ENCODE measurements around the gene GMPPA.

DNA sequence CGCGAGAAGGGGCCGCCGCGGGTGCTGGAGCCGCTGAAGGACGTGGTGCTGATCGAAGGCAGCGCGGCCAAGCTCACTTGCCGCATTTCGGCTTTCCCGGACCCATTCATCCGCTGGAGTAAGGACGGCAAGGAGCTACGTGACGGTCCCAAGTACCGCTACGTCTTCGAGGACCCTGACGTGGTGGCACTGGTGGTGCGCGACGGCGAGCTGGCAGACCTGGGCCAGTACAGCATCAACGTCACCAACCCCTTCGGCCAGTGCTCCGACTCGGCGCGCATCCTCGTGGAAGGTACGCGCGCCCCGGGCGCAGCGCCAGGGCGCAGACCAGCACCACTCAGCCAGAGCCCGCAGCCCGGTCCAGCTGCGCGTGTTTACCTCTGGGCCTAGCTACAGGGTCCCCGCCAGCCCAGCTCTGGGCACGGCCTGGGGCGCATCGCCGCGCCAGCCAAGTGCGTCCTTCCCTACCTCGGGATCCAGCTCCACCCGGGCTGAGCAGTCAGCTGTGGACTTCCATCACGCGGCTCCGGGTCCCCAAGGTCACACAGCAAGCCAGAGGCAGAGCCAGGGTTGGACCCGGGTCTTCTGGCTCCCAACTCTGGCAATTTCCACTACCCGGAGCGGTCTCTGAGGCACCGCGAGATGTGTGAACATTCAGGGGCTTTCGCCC, 1.7 kb upstream of the GMPPA start:
- TF ChIP-seq, protein P1, sequence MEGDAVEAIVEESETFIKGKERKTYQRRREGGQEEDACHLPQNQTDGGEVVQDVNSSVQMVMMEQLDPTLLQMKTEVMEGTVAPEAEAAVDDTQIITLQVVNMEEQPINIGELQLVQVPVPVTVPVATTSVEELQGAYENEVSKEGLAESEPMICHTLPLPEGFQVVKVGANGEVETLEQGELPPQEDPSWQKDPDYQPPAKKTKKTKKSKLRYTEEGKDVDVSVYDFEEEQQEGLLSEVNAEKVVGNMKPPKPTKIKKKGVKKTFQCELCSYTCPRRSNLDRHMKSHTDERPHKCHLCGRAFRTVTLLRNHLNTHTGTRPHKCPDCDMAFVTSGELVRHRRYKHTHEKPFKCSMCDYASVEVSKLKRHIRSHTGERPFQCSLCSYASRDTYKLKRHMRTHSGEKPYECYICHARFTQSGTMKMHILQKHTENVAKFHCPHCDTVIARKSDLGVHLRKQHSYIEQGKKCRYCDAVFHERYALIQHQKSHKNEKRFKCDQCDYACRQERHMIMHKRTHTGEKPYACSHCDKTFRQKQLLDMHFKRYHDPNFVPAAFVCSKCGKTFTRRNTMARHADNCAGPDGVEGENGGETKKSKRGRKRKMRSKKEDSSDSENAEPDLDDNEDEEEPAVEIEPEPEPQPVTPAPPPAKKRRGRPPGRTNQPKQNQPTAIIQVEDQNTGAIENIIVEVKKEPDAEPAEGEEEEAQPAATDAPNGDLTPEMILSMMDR (IDR thresholded peaks at IDR 0.05) = no peak
- TF ChIP-seq, protein P2, sequence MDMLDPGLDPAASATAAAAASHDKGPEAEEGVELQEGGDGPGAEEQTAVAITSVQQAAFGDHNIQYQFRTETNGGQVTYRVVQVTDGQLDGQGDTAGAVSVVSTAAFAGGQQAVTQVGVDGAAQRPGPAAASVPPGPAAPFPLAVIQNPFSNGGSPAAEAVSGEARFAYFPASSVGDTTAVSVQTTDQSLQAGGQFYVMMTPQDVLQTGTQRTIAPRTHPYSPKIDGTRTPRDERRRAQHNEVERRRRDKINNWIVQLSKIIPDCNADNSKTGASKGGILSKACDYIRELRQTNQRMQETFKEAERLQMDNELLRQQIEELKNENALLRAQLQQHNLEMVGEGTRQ (CRISPR knock-in tag; IDR thresholded peaks at IDR 0.05) = no peak; the same call in 1 of the 2 replicates
- TF ChIP-seq CREB1 (CRISPR knock-in tag; IDR thresholded peaks at IDR 0.05) (no peak), NR3C1 (CRISPR knock-in tag; conservative IDR thresholded peaks at IDR 0.05; ENCODE audit: low read depth) (no peak)
- TF ChIP-seq, protein P3, sequence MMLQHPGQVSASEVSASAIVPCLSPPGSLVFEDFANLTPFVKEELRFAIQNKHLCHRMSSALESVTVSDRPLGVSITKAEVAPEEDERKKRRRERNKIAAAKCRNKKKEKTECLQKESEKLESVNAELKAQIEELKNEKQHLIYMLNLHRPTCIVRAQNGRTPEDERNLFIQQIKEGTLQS (CRISPR knock-in tag; conservative IDR thresholded peaks at IDR 0.05) = no peak
- TF ChIP-seq, protein P4, sequence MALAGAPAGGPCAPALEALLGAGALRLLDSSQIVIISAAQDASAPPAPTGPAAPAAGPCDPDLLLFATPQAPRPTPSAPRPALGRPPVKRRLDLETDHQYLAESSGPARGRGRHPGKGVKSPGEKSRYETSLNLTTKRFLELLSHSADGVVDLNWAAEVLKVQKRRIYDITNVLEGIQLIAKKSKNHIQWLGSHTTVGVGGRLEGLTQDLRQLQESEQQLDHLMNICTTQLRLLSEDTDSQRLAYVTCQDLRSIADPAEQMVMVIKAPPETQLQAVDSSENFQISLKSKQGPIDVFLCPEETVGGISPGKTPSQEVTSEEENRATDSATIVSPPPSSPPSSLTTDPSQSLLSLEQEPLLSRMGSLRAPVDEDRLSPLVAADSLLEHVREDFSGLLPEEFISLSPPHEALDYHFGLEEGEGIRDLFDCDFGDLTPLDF (CRISPR knock-in tag; IDR thresholded peaks at IDR 0.05) = no peak
- TF ChIP-seq, protein P5, sequence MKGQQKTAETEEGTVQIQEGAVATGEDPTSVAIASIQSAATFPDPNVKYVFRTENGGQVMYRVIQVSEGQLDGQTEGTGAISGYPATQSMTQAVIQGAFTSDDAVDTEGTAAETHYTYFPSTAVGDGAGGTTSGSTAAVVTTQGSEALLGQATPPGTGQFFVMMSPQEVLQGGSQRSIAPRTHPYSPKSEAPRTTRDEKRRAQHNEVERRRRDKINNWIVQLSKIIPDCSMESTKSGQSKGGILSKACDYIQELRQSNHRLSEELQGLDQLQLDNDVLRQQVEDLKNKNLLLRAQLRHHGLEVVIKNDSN (CRISPR knock-in tag; IDR thresholded peaks at IDR 0.05) = no peak
